ENCODE results near the gene MRPL49.
"Not testable (repeated sequence)": the region's sequence is repeated elsewhere in the genome, so short reads cannot be mapped to it uniquely, and the experiment has no call there.

Gene MRPL49

GRCh38 chr11:65134952-65135632, 13.0 kb downstream of the MRPL49 start:
- peak; percentile 78 to 84 for DNase-seq

GRCh38 chr11:65135633-65136145, 13.6 kb downstream of the MRPL49 start:
- no peak for DNase-seq

GRCh38 chr11:65136515-65137096, 14.5 kb downstream of the MRPL49 start:
- DNase-seq, result no peak

GRCh38 chr11:65141896-65142494, 19.9 kb downstream of the MRPL49 start:
- no peak for DNase-seq

- DNase-seq, result no peak
Measured at GRCh38 chr11:65147352-65148075, 25.4 kb downstream of the MRPL49 start.

- DNase-seq, result no peak
Measured at GRCh38 chr11:65148657-65149056, 26.5 kb downstream of the MRPL49 start.

GRCh38 chr11:65150131-65150508, 28.0 kb downstream of the MRPL49 start:
- DNase-seq, result not testable (repeated sequence)

GRCh38 chr11:65150509-65151299, 28.6 kb downstream of the MRPL49 start:
- DNase-seq, result peak; percentile 58 to 67

- no peak for DNase-seq
Measured at GRCh38 chr11:65151331-65151899, 29.3 kb downstream of the MRPL49 start.

- no peak for DNase-seq
Measured at GRCh38 chr11:65152122-65152521, 30.0 kb downstream of the MRPL49 start.

GRCh38 chr11:65156256-65156655, 34.1 kb downstream of the MRPL49 start:
- no peak for DNase-seq

GRCh38 chr11:65156926-65157325, 34.8 kb downstream of the MRPL49 start:
- no peak for DNase-seq

- no peak for DNase-seq
Measured at GRCh38 chr11:65157336-65157735, 35.2 kb downstream of the MRPL49 start.

GRCh38 chr11:65159012-65159411, 36.9 kb downstream of the MRPL49 start:
- DNase-seq, result no peak

GRCh38 chr11:65160643-65161042, 38.5 kb downstream of the MRPL49 start:
- no peak for DNase-seq

- no peak for DNase-seq
Measured at GRCh38 chr11:65163684-65164083, 41.6 kb downstream of the MRPL49 start.

GRCh38 chr11:65165410-65166317, 43.5 kb downstream of the MRPL49 start:
- no peak for DNase-seq

GRCh38 chr11:65166893-65167292, 44.8 kb downstream of the MRPL49 start:
- DNase-seq, result no peak

- DNase-seq, result no peak
Measured at GRCh38 chr11:65167656-65168055, 45.5 kb downstream of the MRPL49 start.

- DNase-seq, result peak in 1 of 2 experiments; percentile 29
Measured at GRCh38 chr11:65169164-65169641, 47.1 kb downstream of the MRPL49 start.

GRCh38 chr11:65170058-65170534, 48.0 kb downstream of the MRPL49 start, which contains the start of gene SPDYC:
TSS of gene SPDYC (plus strand) at chr11:65170233. CDS start at chr11:65171358, 1,125 bp downstream.
- DNase-seq, result no peak

Data from activated T-cell treated with anti-CD3 and anti-CD28 coated beads, Interleukin-2, amount 50 U/mL, for 48 hours (primary cell).